Osteoblast (primary cell): ENCODE results near the gene VPS37B. TPM values are rescaled to one million over a fixed set of nuclear protein-coding genes. Genes with fewer than 3 reads are reported as not detected.
A peak's percentile ranks its signal among the peaks of the same experiment; 100 is the strongest.

Experiments used
- DNase-seq: peaks from one replicate; pipeline ENCODE4 v3.0.0; 2011; ENCODE audit warnings: low spot score, mixed read lengths; ENCODE audit not compliant: insufficient read length; ENCODE audit errors: missing footprints
- H2AFZ ChIP-seq: 2 replicates; pipeline ENCODE4 v1.6.0; 2011; ENCODE audit warnings: mild to moderate bottlenecking, low read length
- H3K27ac ChIP-seq: 2 replicates; pipeline ENCODE4 v1.5.1; 2011; ENCODE audit warnings: mild to moderate bottlenecking, low read depth, low read length, moderate library complexity
- H3K27me3 ChIP-seq: 2 replicates; pipeline ENCODE4 v1.6.0; 2012; ENCODE audit warnings: mild to moderate bottlenecking, control low read depth, inconsistent platforms, low read length, moderate library complexity; ENCODE audit not compliant: insufficient read depth
- H3K36me3 ChIP-seq: 2 replicates; pipeline ENCODE4 v1.5.1; 2011; ENCODE audit warnings: mild to moderate bottlenecking, low read length, control low read depth, moderate library complexity; ENCODE audit not compliant: insufficient read depth
- H3K4me1 ChIP-seq: 2 replicates; pipeline ENCODE4 v1.5.1; 2011; ENCODE audit warnings: mild to moderate bottlenecking, low read length, control low read depth, moderate library complexity; ENCODE audit not compliant: insufficient read depth
- H3K4me2 ChIP-seq: 2 replicates; pipeline ENCODE4 v1.6.0; 2011; ENCODE audit warnings: mild to moderate bottlenecking, low read length; ENCODE audit not compliant: insufficient read depth
- H3K4me3 ChIP-seq: fragments of 200-600 bp; sonication (generic); 3 replicates; pipeline ENCODE4 v1.5.1; 2012; ENCODE audit warnings: mild to moderate bottlenecking, low read length, inconsistent platforms; ENCODE audit not compliant: insufficient read depth
- H3K79me2 ChIP-seq: 2 replicates; pipeline ENCODE4 v1.6.0; 2012; ENCODE audit warnings: mild to moderate bottlenecking, low read length, control low read depth, inconsistent platforms; ENCODE audit not compliant: insufficient read depth
- H3K9me3 ChIP-seq: 2 replicates; pipeline ENCODE4 v1.5.1; 2011; ENCODE audit warnings: low read depth, low read length, control low read depth
- H4K20me1 ChIP-seq: 2 replicates; pipeline ENCODE4 v1.6.0; 2012; ENCODE audit warnings: mild to moderate bottlenecking, low read length, control low read depth; ENCODE audit not compliant: insufficient read depth
- CTCF ChIP-seq: IDR thresholded peaks from 2 replicates; pipeline ENCODE4 v1.5.1; 2011; ENCODE audit warnings: mild to moderate bottlenecking, low read depth, low read length, moderate library complexity; ENCODE audit errors: extremely low read depth
- total RNA-seq: library from RNA; depleted of rRNA; stranded (reverse); fragments of >200 nt; gene quantifications from 2 replicates; pipeline ENCODE4 v1.2.3, GENCODE V29; 2012

Gene VPS37B
- total RNA-seq, 1 donor = 19.2 TPM

DNA sequence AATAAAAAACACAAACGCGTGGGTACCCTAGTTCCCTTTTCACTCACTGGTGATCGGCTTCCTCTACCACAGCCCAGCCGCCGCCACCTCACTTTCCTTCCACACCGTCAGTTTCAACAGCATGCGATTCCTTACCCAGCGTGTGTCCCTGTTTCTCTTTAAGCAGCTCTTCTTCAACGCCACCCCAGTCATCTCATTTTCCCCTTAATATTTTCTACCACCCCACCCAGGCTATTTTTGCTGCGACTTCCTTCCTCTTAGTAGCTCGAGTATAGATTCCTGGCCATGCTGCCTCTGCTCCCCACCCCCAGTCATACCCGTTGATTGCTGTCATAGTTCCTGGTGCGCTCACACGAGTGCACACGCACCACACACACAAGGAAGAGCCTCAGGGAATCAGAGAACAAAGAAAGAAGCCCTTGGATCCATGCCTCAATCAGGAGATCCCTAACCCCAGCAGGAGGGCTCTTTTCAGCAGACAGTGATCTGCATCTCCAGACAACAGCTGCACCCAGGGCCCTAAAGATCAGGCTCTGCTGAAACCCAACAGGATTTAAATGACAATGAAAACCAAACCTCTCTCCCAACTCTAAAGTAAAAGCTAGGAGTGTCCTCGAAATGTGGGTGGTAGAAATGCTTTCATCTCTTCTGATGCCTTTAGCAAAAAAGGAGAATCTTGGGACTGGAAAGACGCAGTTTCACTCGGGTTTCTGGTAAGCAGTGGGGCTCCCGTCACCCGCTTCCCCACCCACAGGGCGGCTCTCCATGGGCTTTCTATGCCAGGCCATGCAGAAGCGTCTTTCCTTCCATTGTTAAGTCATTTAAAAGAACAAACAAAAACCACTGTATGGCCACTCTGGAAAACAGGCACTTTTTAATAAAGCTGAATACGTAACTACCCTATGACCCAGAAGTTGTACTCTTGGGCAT is 23.8 kb downstream of the VPS37B start:
- peaks cover 87% of the 10 kb centered on the region for H3K79me2 ChIP-seq
- DNase-seq = peak; percentile 93

DNA sequence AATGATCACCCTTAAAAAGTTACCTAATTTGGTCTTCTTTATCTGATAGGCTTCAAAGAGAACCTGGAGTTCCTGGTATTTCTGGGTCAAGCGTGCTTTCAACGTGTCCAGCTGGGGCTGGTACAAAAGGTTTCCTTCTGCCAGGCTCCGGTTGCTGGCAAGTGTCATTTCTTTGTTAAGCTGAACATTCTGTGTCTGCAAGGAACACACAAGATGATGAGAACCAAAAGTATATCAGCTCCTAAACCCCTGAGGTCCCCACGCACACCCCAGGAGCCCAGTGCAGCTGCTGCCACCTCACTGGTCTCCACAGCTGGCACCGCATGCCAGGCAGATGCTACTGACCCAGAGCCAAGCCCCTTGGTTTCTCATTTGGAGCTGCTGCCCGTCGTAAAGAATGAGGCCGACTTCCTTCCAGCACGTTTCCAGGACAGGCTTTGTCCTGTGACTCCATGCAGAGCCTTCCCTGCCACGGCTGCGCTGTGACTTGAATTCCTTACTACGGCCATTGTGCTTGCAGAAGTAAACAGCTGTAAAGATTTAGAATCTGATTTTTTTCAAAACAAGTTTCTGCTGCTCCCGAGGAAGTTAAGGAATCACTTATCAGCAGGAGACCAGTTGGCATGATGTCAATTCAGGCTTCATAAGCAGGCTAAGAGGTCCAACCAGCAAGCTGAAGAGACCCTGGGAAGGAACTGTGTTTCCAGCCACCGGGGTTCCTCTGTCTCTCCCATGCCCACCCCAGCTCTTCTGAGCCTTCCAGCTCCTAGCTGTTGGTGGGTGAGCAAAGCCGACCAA is 24.9 kb downstream of the VPS37B start:
- Histone ChIP-seq H2AFZ (no peak overlapping the region), H3K4me2 (peak overlapping the region; percentile 20), H3K4me3 (no peak overlapping the region), H3K27me3 (no peaks in the 10 kb centered on the region), H3K4me1 (peaks cover 14% of the 10 kb centered on the region), H3K79me2 (peaks cover 76% of the 10 kb centered on the region), H3K36me3 (peaks cover 42% of the 10 kb centered on the region), H3K27ac (peak overlapping the region; percentile 63), H4K20me1 (peaks cover 24% of the 10 kb centered on the region), H3K9me3 (no peaks in the 10 kb centered on the region)
- TF ChIP-seq CTCF = no peak
- peak; percentile 82 for DNase-seq

More for the DNA sequence above, 23.8 kb downstream of the VPS37B start:
- peaks cover 19% of the 10 kb centered on the region for H3K4me1 ChIP-seq
- H3K36me3 ChIP-seq = peaks cover 32% of the 10 kb centered on the region
- peaks cover 34% of the 10 kb centered on the region for H4K20me1 ChIP-seq
- TF ChIP-seq CTCF = no peak
- peak overlapping the region; percentile 63 for H3K27ac ChIP-seq
- no peak overlapping the region for H2AFZ ChIP-seq
- no peaks in the 10 kb centered on the region for H3K9me3 ChIP-seq
- H3K4me3 ChIP-seq = peak overlapping the region; percentile 39
- peak overlapping the region; percentile 20 for H3K4me2 ChIP-seq
- no peaks in the 10 kb centered on the region for H3K27me3 ChIP-seq

GRCh38 chr12:122870163-122870842 is 25.6 kb downstream of the VPS37B start:
- H3K27me3 ChIP-seq = no peaks in the 10 kb centered on the region
- H4K20me1 ChIP-seq = peaks cover 20% of the 10 kb centered on the region
- H3K27ac ChIP-seq = no peak overlapping the region
- no peak for TF ChIP-seq CTCF
- H2AFZ ChIP-seq = no peak overlapping the region
- H3K36me3 ChIP-seq = peaks cover 42% of the 10 kb centered on the region
- H3K4me2 ChIP-seq = no peak overlapping the region
- no peaks in the 10 kb centered on the region for H3K9me3 ChIP-seq
- peaks cover 68% of the 10 kb centered on the region for H3K79me2 ChIP-seq
- no peak overlapping the region for H3K4me3 ChIP-seq
- H3K4me1 ChIP-seq = peaks cover 12% of the 10 kb centered on the region
- DNase-seq = no peak
